Stimulated activated CD4-positive, alpha-beta T cell treated with anti-CD3 and anti-CD28 coated beads, Interleukin-15, amount 100 ng/mL, for 1 hour (primary cell): ENCODE results near the gene DSG4.
"Not testable (repeated sequence)": the region's sequence is repeated elsewhere in the genome, so short reads cannot be mapped to it uniquely, and the experiment has no call there.

Experiments
- DNase-seq, 2 donors: peaks; one replicate each; pipeline ENCODE4 v3.0.0-alpha.2; 2020; ENCODE audit warnings: low read depth in 1 of 2, low spot score in 1 of 2

Gene DSG4, protein sequence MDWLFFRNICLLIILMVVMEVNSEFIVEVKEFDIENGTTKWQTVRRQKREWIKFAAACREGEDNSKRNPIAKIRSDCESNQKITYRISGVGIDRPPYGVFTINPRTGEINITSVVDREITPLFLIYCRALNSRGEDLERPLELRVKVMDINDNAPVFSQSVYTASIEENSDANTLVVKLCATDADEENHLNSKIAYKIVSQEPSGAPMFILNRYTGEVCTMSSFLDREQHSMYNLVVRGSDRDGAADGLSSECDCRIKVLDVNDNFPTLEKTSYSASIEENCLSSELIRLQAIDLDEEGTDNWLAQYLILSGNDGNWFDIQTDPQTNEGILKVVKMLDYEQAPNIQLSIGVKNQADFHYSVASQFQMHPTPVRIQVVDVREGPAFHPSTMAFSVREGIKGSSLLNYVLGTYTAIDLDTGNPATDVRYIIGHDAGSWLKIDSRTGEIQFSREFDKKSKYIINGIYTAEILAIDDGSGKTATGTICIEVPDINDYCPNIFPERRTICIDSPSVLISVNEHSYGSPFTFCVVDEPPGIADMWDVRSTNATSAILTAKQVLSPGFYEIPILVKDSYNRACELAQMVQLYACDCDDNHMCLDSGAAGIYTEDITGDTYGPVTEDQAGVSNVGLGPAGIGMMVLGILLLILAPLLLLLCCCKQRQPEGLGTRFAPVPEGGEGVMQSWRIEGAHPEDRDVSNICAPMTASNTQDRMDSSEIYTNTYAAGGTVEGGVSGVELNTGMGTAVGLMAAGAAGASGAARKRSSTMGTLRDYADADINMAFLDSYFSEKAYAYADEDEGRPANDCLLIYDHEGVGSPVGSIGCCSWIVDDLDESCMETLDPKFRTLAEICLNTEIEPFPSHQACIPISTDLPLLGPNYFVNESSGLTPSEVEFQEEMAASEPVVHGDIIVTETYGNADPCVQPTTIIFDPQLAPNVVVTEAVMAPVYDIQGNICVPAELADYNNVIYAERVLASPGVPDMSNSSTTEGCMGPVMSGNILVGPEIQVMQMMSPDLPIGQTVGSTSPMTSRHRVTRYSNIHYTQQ

DNA sequence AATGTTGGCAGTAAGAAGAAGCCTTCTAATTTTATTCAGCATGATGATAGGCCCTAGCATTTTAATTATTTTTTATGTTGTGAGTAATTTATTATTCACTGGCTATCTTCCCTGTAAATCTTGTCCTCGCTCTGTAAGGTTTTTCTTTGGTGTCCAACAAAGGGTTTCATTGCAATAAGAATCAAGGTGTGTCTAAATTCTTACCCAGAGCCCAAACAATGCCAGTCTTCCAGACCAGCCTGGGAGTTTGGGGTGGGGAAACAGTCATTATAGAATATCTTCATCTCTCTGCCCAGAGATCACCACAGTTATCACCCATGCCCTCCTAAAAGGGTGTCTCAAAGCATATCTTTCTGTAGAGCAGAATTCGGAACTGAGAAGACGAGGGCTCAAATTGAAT is at the start of gene DSG4:
TSS of gene DSG4 (plus strand) at position 301 of the 400 bp plus-strand sequence. CDS start 135 bp downstream, outside the sequence.
- no peak for DNase-seq

GRCh38 chr18:31329787-31330438 is 46.7 kb upstream of the DSG4 start:
- DNase-seq = no peak

GRCh38 chr18:31343454-31343853 is 33.1 kb upstream of the DSG4 start:
- DNase-seq = no peak

DNA sequence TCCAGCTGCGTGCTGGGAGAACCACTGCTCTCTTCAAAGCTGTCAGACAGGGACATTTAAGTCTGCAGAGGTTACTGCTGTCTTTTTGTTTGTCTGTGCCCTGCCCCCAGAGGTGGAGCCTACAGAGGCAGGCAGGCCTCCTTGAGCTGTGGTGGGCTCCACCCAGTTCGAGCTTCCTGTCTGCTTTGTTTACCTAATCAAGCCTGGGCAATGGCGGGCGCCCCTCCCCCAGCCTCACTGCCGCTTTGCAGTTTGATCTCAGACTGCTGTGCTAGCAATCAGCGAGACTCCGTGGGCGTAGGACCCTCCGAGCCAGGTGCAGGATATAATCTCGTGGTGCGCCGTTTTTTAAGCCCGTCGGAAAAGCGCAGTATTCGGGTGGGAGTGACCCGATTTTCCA is 23.2 kb upstream of the DSG4 start:
- DNase-seq = not testable (repeated sequence)

DNA sequence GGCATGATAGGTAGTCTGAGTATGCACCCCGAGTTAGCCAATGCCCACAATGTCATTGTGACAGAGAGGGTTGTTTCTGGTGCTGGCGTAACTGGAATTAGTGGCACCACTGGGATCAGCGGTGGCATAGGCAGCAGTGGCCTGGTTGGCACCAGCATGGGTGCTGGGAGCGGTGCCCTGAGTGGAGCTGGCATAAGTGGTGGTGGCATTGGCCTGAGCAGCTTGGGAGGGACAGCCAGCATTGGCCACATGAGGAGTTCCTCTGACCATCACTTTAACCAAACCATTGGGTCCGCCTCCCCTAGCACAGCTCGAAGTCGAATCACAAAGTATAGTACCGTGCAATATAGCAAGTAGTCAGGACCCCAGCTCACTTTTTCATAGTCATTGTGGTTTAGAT is 21.6 kb upstream of the DSG4 start:
- DNase-seq = no peak

GRCh38 chr18:31356025-31356424 is 20.6 kb upstream of the DSG4 start:
- no peak for DNase-seq

DNA sequence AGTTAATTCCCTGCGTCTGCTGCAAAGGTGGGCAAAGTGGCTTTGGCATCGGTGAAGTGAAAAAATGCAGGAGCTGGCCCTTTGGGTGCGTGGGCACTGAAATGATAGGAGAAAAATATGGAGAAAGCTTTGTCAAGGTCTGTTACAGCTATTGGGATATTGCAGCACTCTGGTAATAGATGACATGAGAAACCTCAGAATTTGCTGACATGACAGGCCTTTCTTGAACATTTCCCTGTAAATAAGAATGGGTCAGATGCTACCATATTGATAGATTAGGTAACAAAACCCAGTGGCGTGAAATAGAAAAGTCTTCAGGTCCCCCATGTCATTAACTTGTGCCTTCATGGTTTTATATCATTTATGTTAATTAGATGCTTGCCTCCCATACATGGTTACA is 12.4 kb upstream of the DSG4 start:
- no peak for DNase-seq

DNA sequence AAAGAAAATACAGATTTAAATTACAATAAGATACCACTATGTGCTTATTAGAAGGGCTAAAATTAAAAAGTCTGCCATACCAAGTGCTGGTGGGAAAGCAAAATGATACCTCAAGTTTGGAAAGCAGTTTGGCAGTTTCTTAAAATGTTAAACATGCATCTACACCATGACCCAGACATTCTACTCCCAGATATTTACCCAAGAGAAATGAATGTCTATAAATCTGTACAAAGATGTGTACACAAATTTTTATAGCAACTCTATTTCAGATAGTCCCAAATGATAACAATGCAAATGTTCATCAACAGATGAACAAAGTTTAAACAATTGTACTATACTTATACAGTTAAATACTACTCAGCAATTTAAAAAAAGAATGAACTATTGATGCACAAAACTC is 7.1 kb upstream of the DSG4 start:
- no peak for DNase-seq

DNA sequence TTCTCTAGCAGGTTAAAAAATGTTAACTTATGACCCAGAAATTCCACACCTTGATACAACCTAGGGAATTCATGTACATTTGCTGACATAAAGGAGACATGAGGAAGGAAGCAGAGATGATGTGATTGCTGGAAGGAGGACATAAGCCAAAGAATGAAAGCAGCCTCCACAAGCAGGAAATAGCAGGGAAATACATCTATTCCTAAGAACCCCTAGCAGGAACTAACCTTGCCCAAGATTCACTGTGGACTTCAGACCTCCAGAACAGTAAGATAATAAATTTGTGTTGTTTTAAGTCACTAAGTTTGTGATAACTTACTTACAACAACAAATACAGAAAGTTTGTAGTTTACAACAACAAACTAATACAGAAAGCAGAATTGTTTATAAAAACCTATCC is 4.6 kb upstream of the DSG4 start:
- no peak for DNase-seq

DNA sequence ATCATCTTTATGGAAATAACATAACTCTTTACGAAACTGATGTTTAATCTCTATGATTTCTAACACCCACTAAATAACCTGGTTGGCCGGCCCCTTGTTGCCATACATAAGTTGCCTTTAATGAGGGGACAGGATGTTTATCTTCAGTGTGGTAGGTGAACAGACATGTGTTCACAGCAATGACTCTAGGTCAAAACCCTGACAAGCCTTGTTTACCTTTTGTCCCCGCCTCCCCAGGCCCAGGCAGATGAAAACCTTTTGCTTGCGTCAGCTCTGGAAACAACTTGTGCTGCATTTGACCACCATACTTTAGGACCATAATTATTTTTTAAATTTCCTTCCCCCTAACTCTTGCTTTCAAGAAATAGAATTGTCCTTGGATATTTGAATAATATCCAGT is 2.9 kb upstream of the DSG4 start:
- no peak for DNase-seq

GRCh38 chr18:31380912-31381311 is 4.3 kb downstream of the DSG4 start:
- DNase-seq = no peak

GRCh38 chr18:31382107-31382506 is 5.5 kb downstream of the DSG4 start:
- no peak for DNase-seq

DNA sequence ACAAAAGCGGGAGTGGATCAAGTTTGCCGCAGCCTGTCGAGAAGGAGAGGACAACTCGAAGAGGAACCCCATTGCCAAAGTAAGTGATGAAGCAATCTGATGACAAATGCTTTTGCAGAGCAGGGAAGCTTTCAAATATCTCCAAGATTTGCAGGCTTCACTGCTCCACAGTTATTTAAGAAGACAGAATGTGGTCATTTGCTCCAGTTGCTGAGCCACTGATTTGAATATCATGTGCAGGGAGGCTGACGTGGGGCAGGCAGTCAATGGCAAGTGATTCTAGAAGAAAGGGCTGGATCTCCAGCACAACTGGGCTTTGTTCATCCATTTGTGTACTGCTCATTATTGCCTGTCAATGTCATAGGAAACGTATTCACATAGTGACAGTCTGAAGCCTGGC is 10.2 kb downstream of the DSG4 start:
- DNase-seq = no peak

- DNase-seq = no peak
Observed at GRCh38 chr18:31393286-31393685, 16.7 kb downstream of the DSG4 start.

GRCh38 chr18:31396796-31397612 is 20.4 kb downstream of the DSG4 start:
- DNase-seq = no peak

- DNase-seq = no peak
Observed at GRCh38 chr18:31398191-31398590, 21.6 kb downstream of the DSG4 start.

DNA sequence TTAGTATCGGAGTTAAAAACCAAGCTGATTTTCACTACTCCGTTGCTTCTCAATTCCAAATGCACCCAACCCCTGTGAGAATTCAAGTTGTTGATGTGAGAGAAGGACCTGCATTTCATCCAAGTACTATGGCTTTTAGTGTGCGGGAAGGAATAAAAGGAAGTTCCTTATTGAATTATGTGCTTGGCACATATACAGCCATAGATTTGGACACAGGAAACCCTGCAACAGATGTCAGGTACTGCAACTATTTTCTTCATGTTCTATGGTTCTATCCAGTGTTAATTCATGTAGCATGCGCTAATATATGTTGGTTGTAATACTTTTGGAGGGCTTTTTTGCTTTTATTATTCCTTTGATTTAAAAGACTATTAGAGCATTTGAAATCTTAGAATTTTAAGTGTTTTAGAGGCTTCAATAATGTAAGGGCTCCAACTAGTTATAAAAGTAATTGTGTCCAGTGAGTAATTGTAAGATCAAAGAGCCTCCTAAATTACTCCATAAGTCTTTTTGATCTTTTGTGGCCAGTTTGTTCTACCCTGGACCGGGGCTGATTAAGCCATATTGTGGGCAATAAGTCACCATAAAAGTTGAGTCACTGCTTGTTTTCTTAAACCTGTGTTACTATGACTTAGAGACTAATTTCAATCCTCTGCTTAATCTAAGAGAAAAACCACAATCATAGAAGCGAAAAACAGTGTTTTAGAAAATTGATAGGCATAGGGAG is 22.9 kb downstream of the DSG4 start:
- no peak for DNase-seq

DNA sequence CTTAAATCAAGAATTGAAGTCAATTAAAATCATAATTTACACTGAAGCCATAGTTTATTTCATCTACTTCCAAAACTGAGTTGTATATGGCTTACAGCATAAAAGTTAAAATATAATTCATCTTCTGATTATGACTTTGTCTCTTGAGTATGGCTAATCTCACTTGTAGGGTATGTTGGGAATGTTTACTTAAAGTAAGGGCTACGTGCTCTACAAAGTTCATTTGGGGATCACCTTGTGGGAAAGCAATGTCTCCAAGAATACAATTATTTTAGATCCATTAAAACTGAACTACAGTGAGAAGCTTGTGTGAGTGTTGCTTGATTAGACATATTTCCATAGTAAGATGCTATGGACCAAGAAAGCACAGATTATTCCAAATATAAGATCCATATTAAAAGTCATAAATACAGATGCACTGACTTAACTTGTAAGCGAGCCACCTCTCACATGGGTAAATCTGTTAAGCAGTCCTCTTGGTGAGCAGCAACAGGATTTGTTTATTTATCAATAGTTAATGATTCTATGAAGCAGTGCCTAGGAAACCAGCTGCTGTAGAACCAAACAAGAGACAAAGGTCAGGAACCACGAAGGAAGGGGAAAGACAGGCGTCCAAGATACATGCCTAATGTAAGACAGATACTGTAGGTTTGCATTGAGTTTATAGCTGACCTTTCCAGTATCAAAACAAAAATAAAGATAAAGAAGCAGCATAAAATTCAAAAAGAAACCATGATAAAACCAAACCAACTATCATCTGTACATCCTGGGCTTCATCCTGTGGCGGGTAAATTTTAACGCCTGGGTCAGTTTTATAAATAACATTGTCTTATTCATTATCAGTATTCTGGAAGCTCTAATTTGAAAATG is 24.8 kb downstream of the DSG4 start:
- DNase-seq = no peak

GRCh38 chr18:31402026-31402373 is 25.4 kb downstream of the DSG4 start:
- no peak for DNase-seq
